ENCODE measurements around the gene TBC1D9B. TPM values are rescaled to one million over a fixed set of nuclear protein-coding genes. Genes with fewer than 3 reads are reported as not detected.

The TBC1D9B gene
- total and polyA plus RNA-seq, 2 donors (not counting 1 experiment from before 2014, with no cell fraction given): 48.7 to 50.4 TPM

DNA sequence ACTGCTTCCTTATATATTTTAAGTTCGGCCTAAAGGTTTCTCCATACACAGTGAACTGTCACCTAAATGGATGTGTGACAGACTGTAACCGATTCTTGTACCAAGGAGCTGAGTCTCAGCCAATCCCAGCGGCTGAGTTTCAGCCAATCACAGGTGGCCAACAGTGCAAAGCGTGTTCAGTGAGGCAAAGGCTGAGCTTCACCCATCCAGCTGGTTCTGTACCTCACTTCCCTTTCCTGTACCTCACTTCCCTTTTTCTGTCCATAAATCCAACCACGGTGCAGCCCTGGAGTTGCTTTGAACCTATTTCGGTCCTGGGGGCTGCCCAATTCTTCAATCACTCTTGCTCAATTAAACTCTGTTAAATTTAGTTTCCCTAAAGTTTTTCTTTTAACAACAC, 15.7 kb upstream of the TBC1D9B start:
- no peak for DNase-seq (ENCODE audit: low read depth in 2 of 2)
- no peaks in the 10 kb centered on the region for H3K9me3 ChIP-seq (ENCODE audit: control insufficient read depth, insufficient read depth, low read depth, low read length)
- no peak overlapping the region for H3K27ac ChIP-seq (ENCODE audit: insufficient read depth, low read length)
- no peaks in the 10 kb centered on the region for H3K4me1 ChIP-seq (ENCODE audit: control insufficient read depth, extremely low read depth, insufficient read depth, low read length)
- no peak overlapping the region for H3K4me2 ChIP-seq (ENCODE audit: extremely low read depth, insufficient read depth, low read length)
- no peaks in the 10 kb centered on the region for H3K27me3 ChIP-seq (ENCODE audit: control insufficient read depth, insufficient read depth, low read length)
- H3K79me2 ChIP-seq (ENCODE audit: control insufficient read depth, insufficient read depth, low read length): no peaks in the 10 kb centered on the region
- no peaks in the 10 kb centered on the region for H4K20me1 ChIP-seq (ENCODE audit: control insufficient read depth, extremely low read depth, insufficient read depth, low read length)
- no peaks in the 10 kb centered on the region for H3K36me3 ChIP-seq (ENCODE audit: control insufficient read depth, insufficient read depth, low read length)
- TF ChIP-seq, protein P1, sequence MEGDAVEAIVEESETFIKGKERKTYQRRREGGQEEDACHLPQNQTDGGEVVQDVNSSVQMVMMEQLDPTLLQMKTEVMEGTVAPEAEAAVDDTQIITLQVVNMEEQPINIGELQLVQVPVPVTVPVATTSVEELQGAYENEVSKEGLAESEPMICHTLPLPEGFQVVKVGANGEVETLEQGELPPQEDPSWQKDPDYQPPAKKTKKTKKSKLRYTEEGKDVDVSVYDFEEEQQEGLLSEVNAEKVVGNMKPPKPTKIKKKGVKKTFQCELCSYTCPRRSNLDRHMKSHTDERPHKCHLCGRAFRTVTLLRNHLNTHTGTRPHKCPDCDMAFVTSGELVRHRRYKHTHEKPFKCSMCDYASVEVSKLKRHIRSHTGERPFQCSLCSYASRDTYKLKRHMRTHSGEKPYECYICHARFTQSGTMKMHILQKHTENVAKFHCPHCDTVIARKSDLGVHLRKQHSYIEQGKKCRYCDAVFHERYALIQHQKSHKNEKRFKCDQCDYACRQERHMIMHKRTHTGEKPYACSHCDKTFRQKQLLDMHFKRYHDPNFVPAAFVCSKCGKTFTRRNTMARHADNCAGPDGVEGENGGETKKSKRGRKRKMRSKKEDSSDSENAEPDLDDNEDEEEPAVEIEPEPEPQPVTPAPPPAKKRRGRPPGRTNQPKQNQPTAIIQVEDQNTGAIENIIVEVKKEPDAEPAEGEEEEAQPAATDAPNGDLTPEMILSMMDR (conservative IDR thresholded peaks at IDR 0.05 in 1 of 2, IDR thresholded peaks at IDR 0.05 in 1 of 2; ENCODE audit: low read depth in 1 of 2, low read length in 2 of 2): no peak
- TF ChIP-seq EZH2 (IDR thresholded peaks at IDR 0.05; ENCODE audit: low read length, missing control alignments): no peak
- H3K9ac ChIP-seq (ENCODE audit: insufficient read depth, low read length): no peak overlapping the region
- no peak overlapping the region for H3K4me3 ChIP-seq (replicated peaks in 1 of 4; ENCODE audit: control extremely low read depth in 1 of 4, insufficient read depth in 1 of 4, low read depth in 3 of 4, low read length in 4 of 4)
- H2AFZ ChIP-seq (ENCODE audit: low read length): no peak overlapping the region

DNA sequence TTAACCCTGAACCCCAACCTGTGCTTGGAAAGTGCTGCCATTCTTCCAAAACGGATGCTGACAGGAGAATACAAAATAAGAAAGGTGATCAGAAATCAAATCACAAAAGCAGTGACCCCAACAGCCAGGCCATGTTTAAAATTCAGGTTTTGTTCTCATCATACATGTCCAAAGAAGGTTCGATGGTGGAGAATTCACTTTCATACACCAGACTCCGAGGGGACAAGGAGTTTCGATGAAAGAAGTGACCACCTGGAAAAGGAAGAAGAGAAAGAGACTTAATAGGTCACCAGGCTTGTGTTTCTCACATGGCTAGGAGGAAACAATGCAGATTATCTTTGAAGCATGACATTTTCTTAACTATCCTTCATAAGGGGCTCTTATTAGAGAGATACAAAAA, 12.5 kb upstream of the TBC1D9B start:
- TF ChIP-seq EZH2 (IDR thresholded peaks at IDR 0.05; ENCODE audit: low read length, missing control alignments): no peak
- TF ChIP-seq, protein P1 (conservative IDR thresholded peaks at IDR 0.05 in 1 of 2, IDR thresholded peaks at IDR 0.05 in 1 of 2; ENCODE audit: low read depth in 1 of 2, low read length in 2 of 2): no peak
- H3K36me3 ChIP-seq (ENCODE audit: control insufficient read depth, insufficient read depth, low read length): no peaks in the 10 kb centered on the region
- H3K4me3 ChIP-seq (replicated peaks in 1 of 4; ENCODE audit: control extremely low read depth in 1 of 4, insufficient read depth in 1 of 4, low read depth in 3 of 4, low read length in 4 of 4): no peak overlapping the region
- no peak overlapping the region for H2AFZ ChIP-seq (ENCODE audit: low read length)
- H3K4me1 ChIP-seq (ENCODE audit: control insufficient read depth, extremely low read depth, insufficient read depth, low read length): no peaks in the 10 kb centered on the region
- no peak overlapping the region for H3K27ac ChIP-seq (ENCODE audit: insufficient read depth, low read length)
- H3K27me3 ChIP-seq (ENCODE audit: control insufficient read depth, insufficient read depth, low read length): no peaks in the 10 kb centered on the region
- no peak for DNase-seq (ENCODE audit: low read depth in 2 of 2)
- no peak overlapping the region for H3K4me2 ChIP-seq (ENCODE audit: extremely low read depth, insufficient read depth, low read length)
- no peaks in the 10 kb centered on the region for H3K9me3 ChIP-seq (ENCODE audit: control insufficient read depth, insufficient read depth, low read depth, low read length)
- no peaks in the 10 kb centered on the region for H3K79me2 ChIP-seq (ENCODE audit: control insufficient read depth, insufficient read depth, low read length)
- H3K9ac ChIP-seq (ENCODE audit: insufficient read depth, low read length): no peak overlapping the region
- H4K20me1 ChIP-seq (ENCODE audit: control insufficient read depth, extremely low read depth, insufficient read depth, low read length): no peaks in the 10 kb centered on the region

DNA sequence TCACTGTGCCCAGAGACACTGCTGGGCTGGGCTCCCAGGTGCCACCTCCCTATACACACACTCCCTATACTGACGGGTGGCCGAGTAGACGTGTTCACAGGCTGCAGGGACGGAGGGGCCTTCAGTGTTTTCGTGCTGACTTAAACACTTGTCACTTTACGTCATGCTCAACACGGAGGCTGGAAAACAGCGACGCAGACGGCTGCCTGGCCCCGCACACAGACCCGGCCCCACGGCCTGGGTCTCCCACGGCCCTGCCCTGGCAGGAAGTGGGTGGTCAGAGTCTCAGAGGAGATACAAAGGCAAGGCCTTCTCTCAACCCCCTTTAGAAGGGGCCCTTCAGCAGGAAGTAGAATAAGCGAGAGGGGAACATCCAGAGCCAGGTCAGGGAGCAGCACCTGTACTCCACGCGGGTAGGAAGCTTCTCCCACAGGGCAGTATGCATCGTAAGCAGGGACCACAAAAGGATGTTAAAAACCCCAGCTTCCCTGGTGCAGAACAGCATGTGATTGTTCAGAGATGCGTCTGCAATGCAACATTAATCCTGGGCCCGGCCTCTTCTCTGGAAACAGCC, 11.9 kb upstream of the TBC1D9B start:
- Histone ChIP-seq H3K4me1 (ENCODE audit: control insufficient read depth, extremely low read depth, insufficient read depth, low read length) (no peaks in the 10 kb centered on the region), H3K9me3 (ENCODE audit: control insufficient read depth, insufficient read depth, low read depth, low read length) (no peaks in the 10 kb centered on the region), H3K27ac (ENCODE audit: insufficient read depth, low read length) (no peak overlapping the region), H2AFZ (ENCODE audit: low read length) (no peak overlapping the region), H3K4me3 (replicated peaks in 1 of 4; ENCODE audit: control extremely low read depth in 1 of 4, insufficient read depth in 1 of 4, low read depth in 3 of 4, low read length in 4 of 4) (no peak overlapping the region), H3K9ac (ENCODE audit: insufficient read depth, low read length) (no peak overlapping the region), H3K36me3 (ENCODE audit: control insufficient read depth, insufficient read depth, low read length) (no peaks in the 10 kb centered on the region), H3K79me2 (ENCODE audit: control insufficient read depth, insufficient read depth, low read length) (no peaks in the 10 kb centered on the region), H3K4me2 (ENCODE audit: extremely low read depth, insufficient read depth, low read length) (no peak overlapping the region), H4K20me1 (ENCODE audit: control insufficient read depth, extremely low read depth, insufficient read depth, low read length) (no peaks in the 10 kb centered on the region), H3K27me3 (ENCODE audit: control insufficient read depth, insufficient read depth, low read length) (no peaks in the 10 kb centered on the region)
- no peak for DNase-seq (ENCODE audit: low read depth in 2 of 2)
- TF ChIP-seq EZH2 (IDR thresholded peaks at IDR 0.05; ENCODE audit: low read length, missing control alignments): no peak
- TF ChIP-seq, protein P1 (conservative IDR thresholded peaks at IDR 0.05 in 1 of 2, IDR thresholded peaks at IDR 0.05 in 1 of 2; ENCODE audit: low read depth in 1 of 2, low read length in 2 of 2): no peak
